ENCODE measurements around the gene MS4A4E. TPM values are rescaled to one million over a fixed set of nuclear protein-coding genes. Genes with fewer than 3 reads are reported as not detected.

MS4A4E gene
- total RNA-seq, 1 donor from 2014 or later = not detected

- DNase-seq (ENCODE audit: extremely low spot score, unreplicated experiment) = no peak
- no peak for TF ChIP-seq CTCF (conservative IDR thresholded peaks at IDR 0.05)
- Mint-ChIP-seq H3K4me1 (ENCODE audit: unreplicated experiment) (no peaks in the 10 kb centered on the region), H3K4me3 (no peak overlapping the region), H3K27me3 (peaks cover 5% of the 10 kb centered on the region), H3K27ac (no peak overlapping the region), H3K36me3 (no peaks in the 10 kb centered on the region), H3K9me3 (no peaks in the 10 kb centered on the region)
These were observed 2.3 kb downstream of the MS4A4E start for GRCh38 chr11:60240662-60241061.

DNA sequence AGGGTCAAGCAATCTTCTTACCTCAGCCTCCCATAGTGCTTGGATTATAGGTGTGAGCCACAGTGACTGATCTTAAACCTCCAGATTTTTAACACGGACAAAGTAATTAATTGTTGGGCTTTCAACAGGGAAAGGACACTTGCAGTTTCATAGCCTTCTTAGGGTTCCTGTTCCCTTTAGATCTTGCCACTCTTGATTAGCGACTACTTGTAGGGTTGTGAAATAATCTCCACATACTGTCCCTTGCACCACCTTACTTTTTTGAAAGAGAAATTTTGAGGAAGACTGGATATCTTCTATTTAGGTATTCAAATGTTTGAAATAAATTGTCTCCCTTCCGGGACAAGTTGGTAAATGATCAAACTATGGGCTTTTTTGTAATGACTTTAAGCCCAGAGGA is 7.6 kb downstream of the MS4A4E start:
- Mint-ChIP-seq H3K27me3 (no peaks in the 10 kb centered on the region), H3K27ac (no peak overlapping the region), H3K36me3 (no peaks in the 10 kb centered on the region), H3K9me3 (no peaks in the 10 kb centered on the region), H3K4me1 (ENCODE audit: unreplicated experiment) (no peaks in the 10 kb centered on the region), H3K4me3 (no peak overlapping the region)
- TF ChIP-seq CTCF (conservative IDR thresholded peaks at IDR 0.05) = no peak
- DNase-seq (ENCODE audit: extremely low spot score, unreplicated experiment) = no peak

GRCh38 chr11:60230681-60231080 is 12.3 kb downstream of the MS4A4E start:
- no peaks in the 10 kb centered on the region for H3K4me1 Mint-ChIP-seq (ENCODE audit: unreplicated experiment)
- no peak for DNase-seq (ENCODE audit: extremely low spot score, unreplicated experiment)
- no peaks in the 10 kb centered on the region for H3K36me3 Mint-ChIP-seq
- H3K4me3 Mint-ChIP-seq = no peak overlapping the region
- TF ChIP-seq CTCF (conservative IDR thresholded peaks at IDR 0.05) = no peak
- H3K9me3 Mint-ChIP-seq = no peaks in the 10 kb centered on the region
- H3K27me3 Mint-ChIP-seq = no peaks in the 10 kb centered on the region
- H3K27ac Mint-ChIP-seq = no peak overlapping the region

- H3K27me3 Mint-ChIP-seq = no peaks in the 10 kb centered on the region
- no peaks in the 10 kb centered on the region for H3K9me3 Mint-ChIP-seq
- no peak for TF ChIP-seq CTCF (conservative IDR thresholded peaks at IDR 0.05)
- H3K4me3 Mint-ChIP-seq = no peak overlapping the region
- H3K4me1 Mint-ChIP-seq (ENCODE audit: unreplicated experiment) = no peaks in the 10 kb centered on the region
- no peak for DNase-seq (ENCODE audit: extremely low spot score, unreplicated experiment)
- H3K36me3 Mint-ChIP-seq = no peaks in the 10 kb centered on the region
- H3K27ac Mint-ChIP-seq = no peak overlapping the region
These were observed 20.8 kb downstream of the MS4A4E start for GRCh38 chr11:60222141-60222540.

GRCh38 chr11:60221692-60222091 is 21.2 kb downstream of the MS4A4E start:
- Mint-ChIP-seq H3K36me3 (no peaks in the 10 kb centered on the region), H3K9me3 (no peaks in the 10 kb centered on the region), H3K27ac (no peak overlapping the region), H3K4me1 (ENCODE audit: unreplicated experiment) (no peaks in the 10 kb centered on the region), H3K4me3 (no peak overlapping the region), H3K27me3 (no peaks in the 10 kb centered on the region)
- no peak for TF ChIP-seq CTCF (conservative IDR thresholded peaks at IDR 0.05)
- DNase-seq (ENCODE audit: extremely low spot score, unreplicated experiment) = no peak

GRCh38 chr11:60221181-60221580 is 21.8 kb downstream of the MS4A4E start:
- DNase-seq (ENCODE audit: extremely low spot score, unreplicated experiment) = no peak
- H3K27ac Mint-ChIP-seq = no peak overlapping the region
- H3K4me1 Mint-ChIP-seq (ENCODE audit: unreplicated experiment) = no peaks in the 10 kb centered on the region
- H3K4me3 Mint-ChIP-seq = no peak overlapping the region
- no peaks in the 10 kb centered on the region for H3K27me3 Mint-ChIP-seq
- TF ChIP-seq CTCF (conservative IDR thresholded peaks at IDR 0.05) = no peak
- no peaks in the 10 kb centered on the region for H3K36me3 Mint-ChIP-seq
- no peaks in the 10 kb centered on the region for H3K9me3 Mint-ChIP-seq
